ENCODE measurements around the gene TMEM43.

Gene TMEM43

DNA sequence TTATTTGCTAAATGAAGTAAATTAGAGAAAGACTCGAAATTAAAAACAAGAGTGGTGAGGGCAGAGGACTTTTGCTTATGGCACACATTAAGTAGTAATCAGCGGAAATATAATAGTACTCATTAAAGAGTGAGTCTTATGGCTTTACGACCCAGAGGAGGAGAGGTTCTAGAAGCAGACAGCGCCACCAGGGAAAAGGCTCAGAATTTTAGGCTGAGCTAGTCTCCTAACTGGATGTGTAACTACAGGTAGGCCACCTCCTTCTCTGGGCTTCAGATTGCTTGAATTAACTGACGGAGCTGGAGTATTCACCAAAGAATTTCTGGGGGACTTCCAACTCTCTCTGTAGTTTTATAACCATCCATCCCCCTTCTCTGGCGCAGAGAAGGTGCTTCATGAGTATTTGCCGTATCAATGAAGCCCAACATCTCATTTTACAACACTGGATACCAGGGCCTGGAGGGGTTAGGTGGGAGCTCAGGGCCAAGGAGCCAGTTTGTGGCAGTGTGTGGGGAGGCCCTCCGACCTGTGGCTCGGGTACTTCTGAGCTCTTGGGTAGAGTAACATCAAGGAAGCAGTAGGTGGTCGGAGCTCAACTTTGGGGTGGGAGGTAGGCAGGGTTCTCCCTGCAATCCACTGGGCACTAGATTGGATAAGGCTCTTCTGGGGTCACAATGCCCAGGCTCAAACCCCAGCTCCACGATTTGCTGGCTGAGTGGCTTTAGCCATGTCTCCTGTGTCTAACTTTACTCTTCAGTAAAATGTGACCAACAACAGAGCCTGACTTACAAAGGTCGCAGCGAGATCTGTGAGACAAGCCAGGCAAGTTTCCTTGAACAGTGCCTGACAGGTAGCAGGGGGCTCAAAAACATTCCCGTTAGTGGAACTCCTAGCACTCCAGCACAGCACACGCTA, 1.3 kb upstream of the TMEM43 start:
- DNase-seq = no peak

DNA sequence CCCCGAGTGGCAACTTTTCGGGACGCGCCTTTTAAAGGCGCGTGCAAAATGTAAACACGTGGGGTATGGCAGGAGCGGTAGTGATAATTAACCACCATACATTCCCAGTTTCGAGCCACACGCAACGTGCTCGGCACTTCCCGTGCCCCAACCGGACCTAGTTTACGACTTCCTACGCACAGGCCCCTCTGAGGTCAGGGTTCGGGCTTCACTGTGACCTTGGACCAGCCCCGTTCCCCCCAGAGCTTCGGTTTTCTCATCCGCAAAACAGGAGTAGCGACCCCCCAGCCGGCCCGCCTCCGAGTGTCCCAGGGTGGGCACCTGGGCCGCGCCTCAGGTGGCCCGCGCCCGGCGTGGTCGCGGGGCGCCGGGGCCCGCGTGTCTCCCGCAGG, 633 bp upstream of the TMEM43 start:
- DNase-seq = no peak

DNA sequence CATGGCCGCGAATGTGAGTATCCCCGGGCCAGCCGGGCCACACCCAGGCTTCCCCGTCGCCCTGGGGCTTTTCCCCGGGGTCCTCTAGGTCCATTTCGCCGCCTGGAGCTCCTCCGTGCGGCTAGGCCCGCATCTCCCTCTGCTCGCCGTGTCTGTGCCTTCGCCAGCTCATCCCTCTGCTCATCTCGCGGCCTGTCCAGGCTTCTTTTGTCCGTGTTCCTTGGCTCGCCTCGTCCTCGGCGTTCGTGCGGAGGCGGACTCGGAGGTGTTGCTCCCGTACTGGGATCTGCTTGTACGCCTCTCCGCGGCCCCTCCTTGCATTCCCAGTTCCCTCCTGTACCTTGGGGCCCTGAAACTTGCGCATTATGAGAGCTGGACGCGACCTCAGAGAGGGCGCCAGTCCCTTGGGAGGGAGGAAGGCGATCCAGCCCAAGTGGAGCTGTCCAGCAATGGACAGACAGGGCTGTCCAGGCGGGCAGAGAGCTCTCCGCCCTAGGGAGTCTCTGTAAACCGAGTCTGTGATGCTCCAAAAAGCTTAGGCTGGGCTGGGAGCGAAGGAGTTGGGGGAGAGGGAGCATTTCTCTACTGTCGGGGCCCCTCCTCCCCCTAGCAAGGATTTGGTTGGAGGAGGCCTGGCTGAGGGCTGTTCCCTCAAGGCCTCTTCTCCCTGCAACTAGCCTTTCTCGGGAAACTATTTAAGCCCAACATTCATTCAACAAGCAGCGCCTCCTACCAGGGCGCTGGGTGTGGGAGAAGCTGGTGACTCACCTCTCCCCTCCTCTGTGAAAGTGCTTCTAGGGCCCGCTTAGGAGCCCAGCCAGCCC, 553 bp downstream of the TMEM43 start:
- DNase-seq = no peak

DNA sequence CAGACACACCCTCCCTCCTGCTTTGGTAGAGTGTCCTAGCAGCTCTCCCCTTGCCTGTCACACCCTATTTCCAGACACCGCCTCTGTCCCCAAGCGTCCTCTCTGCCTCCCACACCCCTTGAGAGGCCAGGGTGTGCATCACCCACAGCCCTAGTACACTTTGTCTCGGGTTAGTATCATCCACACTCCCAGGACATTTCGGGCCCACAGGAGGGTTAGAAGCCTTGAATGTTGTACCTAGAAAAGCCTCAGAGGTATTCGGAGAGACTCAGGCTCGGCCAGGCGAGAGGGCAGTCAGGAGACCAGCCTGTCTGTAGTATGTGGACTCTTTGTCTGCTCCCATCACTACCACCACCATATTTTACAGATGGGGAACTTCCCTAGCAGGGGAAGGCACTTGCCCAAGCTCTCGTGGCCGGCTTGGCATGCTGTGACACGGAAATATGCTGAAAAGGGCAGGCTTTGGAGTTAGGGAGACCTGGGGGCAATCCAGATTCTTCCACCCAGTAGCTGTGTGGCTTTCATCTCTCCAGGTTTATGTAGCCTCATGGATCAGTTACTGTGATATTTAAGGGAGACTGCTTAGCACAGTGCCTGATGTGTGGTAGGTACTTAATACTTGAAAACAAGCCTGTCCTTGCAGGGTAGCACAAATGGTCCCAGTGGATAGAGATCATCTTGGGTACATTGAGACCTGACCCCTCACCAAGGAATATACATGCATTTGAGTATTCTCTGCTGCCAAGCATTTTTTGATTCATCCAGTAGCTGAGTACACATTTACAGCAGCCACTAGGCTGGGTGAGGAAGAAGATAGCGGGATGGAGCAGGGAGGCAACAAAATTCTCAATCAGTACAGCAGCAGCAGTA, 1.4 kb downstream of the TMEM43 start:
- no peak for DNase-seq

DNA sequence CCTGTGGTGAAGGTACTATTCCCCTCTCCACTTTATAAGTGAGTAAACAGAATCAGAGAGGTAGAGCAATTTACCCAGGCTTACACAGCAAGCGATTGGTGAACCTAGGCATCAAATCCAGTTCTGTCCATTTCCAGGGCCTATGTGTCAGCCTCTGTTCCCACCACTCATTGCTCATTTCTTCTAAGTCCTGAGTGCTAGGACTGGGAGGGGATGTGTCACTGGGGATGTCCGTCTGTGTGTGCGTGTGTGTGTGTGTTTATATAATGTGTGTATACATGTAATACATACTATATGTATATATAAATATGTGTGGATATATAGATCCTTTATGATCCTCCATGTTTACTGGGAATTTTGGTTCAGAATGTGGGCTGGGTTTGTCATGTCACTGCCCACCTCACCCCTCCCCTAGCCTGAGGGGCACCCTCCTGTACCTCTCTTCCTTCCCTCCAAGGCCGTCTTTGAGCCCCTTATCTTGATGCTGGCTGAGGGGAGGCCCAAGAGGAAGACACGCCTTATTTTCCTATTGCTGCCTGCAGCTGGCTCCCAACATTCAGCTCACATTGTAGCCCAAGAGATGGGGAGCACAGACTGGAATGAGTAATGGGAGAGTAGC, 2.1 kb downstream of the TMEM43 start:
- no peak for DNase-seq

DNA sequence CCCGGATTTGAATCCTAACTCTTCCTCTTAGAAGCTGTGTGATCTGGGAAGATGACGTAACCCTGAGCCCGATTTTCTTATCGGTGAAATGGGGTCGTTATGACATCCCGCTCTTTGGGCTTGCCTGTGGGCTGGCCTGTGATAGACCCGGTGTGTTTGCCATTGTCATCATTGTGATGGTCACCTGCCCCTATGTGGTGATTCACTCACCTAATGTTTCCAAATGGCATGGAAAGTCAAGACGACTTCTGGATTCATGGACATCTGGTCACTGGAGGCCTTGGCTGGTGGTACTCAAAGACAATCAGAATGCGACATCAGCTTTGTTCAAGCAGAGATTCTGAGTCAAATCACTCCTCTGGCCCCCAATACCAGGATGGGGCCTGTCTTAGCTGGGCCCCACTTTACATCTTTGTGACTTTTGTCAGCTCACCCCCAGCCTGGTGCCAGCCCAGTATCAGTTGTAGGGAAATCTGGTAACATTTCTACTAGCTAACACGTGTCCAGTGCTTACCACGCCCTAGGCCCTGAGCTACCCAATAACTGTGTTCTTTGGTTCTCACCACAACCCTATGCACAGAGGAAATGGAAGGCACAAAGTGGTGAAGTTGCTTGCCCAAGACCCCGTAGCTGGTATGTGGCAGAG, 2.8 kb downstream of the TMEM43 start:
- no peak for DNase-seq

DNA sequence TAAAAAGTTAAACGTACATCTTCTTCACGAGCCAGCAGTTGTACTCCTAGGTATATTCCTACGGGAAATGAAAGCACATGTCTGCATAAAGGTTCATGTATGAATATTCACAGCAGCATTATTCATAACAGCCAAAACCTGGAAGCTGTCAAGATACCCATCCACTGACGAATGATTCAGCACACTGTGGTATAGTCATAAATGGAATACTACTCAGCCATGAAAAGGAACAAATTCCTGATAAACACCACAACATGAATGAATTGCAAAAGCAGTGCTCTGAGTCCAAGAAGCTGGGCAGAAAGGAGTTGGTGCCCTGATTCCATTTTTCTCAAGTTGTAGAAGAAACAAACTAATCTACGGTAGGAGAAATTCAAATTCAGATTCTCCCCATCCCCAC, 3.9 kb downstream of the TMEM43 start:
- DNase-seq = no peak

DNA sequence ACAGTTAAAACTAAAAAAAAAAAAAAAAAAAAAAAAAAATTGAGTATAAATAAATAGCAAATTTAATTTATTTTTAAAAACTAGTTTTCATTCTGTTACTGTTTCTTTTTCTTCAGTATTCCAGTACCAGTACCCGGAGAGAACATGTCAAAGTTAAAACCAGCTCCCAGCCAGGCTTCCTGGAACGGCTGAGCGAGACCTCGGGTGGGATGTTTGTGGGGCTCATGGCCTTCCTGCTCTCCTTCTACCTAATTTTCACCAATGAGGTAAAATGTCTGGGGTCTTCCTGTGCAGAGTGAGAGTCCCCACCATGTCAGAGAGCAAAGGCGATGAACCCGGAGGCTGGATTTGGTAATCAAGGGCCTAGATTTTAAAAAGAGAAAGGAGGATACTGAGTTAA, 4.4 kb downstream of the TMEM43 start:
- no peak for DNase-seq

DNA sequence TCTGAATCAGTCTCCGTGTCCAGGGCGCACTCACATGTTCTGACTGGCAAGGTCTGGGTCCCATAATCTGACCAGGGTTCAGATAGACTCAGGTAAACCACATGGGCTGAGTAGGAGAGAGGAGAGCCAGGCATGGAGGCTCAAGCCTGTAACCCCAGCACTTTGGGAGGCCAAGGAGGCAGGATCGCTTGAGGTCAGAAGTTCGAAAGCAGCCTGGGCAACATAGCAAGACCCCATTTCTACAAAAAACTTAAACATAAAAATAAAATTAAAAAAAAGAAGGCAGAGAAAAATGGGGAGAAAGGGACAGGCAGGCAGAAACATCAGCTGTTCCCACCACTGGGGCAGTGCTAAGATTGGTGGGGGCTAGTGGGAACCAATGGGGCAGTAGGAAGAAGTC, 5.4 kb downstream of the TMEM43 start:
- no peak for DNase-seq

DNA sequence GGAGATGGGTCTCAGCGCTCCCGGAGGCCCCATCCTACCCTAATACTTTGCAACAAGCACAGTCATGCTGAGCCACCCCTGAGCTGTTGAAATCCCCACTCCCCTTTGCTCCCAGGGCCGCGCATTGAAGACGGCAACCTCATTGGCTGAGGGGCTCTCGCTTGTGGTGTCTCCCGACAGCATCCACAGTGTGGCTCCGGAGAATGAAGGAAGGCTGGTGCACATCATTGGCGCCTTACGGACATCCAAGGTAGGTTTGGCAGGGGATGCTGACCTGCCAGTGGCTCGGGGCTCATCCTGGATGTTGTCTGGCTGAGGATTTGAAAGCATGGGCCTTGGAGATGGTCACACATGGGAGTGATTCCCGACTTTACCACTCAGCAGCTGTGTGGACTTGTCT, 5.9 kb downstream of the TMEM43 start:
- no peak for DNase-seq

DNA sequence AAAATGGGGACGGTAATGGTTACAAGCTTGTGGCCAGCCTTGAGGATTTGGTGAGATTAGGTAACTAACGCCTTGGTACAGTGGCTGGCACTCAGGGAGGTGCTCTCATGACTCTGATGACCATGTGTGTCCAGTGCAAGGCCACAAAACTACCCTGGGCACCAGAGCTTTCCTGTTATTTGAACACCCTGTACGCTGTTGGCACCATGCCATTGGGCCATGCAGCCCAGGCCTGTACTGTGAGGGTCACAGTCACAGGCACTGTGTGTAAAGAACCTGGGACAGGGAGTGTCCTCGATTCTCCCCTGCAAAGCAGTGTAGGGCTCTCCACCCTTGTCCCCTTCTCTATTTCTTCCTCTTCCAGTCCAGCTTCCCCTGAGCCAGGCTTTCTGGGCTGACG, 6.3 kb downstream of the TMEM43 start:
- DNase-seq = no peak

DNA sequence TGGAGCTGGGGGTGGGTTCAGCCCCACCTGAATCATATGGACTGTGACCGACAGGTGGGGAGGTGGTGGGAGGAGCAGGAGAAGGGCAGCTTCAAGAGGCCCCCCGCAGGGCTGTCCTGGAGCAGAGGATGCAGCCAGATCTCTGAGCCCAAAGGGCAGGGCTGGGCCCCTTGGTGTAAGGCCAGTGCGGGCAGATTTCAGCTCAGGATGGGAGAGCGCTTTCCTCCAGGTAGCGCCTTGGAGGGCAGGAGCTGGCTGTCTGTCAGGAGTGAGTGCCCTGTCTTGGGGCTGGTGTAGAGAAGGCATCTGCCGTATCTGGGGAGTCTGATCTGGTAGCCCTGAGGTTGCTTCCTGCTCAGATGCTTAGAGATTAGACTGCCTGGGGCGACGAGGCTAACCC, 7.3 kb downstream of the TMEM43 start:
- no peak for DNase-seq

DNA sequence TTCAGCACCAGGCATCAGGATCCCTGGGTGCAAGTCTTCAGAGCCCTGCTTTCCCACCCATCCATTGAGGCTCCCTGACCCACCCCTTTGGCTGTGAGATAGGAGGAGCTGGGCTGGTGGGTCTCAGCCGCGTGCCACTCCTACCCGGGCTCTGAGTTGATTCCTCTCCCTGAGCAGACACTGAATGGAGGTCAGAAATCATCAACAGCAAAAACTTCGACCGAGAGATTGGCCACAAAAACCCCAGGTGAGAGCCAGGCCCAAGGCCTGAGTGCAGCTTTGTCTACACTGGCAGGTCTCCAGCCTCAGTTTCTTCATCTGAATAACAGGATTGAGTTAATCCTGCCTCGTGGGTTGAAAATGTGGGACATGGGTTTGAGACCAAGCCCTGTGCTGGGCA, 7.8 kb downstream of the TMEM43 start:
- no peak for DNase-seq

DNA sequence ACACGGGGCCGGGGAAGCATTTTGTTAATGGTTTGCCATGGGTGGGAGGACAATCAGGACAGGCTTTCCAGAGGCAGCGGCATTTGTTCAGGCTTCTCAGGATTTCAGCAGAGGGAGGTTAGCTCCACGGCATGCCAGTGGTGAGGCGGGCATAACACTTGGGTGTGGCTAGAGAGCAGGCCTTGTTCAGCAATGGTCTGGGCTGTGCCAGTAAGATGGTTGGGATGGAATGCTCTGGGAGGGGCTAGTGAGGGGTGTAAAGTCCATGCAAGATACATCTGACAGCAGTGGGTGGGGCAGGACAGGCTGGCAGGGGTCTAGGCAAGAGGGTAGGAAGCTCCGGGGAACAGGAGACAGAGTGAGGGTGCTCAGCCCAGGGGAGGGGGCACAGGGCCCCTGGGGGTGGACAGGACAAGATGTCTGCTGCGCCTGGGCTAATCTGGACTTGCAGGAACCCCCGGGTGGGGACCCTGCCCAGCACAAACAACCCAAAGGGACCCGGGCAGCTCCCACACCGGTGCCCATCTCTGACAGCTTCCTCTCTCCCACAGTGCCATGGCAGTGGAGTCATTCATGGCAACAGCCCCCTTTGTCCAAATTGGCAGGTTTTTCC, 8.4 kb downstream of the TMEM43 start:
- DNase-seq = no peak

DNA sequence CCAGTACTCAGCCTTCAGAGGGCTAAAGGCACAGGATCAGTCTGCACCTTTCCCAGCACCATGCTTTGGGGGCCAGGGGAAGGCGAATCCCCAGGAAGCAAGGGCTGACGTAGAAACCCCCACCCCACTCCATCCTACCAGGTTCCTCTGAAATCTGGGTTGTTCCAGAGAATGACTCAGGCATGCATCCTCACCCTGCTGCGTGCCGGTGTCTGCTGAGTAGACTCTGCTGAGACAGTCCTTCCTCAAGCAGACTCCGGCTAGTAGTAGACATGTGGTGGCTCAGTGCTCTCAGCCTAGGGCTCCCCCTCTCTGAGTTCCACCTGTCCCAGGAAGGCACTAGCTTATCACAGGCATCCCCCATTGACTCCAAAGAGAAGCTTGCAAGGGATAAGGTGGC, 9.0 kb downstream of the TMEM43 start:
- DNase-seq = no peak

DNA sequence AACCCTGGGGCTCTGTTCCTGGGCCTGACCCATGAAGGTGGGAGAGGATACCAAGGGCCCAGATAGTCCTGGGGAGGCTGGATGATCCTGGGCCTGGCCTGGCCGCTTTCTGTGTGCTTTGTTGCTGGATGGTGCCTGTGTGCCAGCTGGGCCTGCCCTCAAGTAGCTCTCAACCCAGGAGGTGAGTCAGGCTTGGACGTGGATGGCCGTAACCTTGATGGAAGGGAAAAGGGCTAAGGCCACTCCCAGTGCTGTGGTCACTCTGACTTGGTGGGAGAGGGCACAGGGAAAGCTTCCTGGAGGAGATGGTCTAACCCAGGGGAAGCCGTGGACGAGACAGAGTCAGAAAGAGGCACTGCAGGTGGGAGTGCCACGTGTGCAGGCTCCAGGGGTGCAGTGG, 9.4 kb downstream of the TMEM43 start:
- no peak for DNase-seq

DNA sequence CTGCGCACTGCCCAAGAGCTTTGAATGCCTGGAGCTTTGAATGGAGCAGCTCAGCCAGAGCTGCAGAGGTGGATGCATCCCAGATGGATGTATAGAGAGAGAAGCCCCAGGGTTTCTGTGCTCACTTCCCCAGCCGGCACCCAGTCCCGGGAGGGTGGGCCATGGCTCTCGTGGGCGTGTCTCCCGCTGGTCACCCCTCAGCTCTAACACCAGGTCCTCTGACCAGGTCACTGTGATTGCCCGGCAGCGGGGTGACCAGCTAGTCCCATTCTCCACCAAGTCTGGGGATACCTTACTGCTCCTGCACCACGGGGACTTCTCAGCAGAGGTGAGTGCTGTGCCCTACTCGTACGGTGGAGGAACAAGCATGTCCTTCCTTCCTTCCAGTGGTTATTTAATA, 10.7 kb downstream of the TMEM43 start:
- no peak for DNase-seq

DNA sequence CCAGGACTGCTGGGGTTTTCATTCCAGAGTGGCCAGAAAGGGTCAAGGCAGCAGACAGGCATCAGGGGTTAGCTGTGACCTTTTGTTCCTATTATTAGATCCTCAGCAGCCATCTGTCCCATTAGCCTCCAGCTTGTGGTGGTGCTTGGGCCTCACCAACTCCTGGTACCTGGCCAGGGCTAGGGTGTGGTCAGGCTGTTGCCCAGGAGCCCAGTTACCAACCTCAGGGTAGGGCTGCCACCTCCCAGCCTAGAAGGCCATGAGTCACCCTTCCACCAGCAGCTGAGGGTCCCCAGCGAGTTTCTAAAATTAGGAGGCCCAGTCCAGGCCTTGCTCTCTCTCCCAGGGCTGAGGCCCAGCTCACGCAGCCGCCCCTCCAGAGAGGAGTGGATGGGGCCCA, 12.2 kb downstream of the TMEM43 start:
- DNase-seq = no peak

DNA sequence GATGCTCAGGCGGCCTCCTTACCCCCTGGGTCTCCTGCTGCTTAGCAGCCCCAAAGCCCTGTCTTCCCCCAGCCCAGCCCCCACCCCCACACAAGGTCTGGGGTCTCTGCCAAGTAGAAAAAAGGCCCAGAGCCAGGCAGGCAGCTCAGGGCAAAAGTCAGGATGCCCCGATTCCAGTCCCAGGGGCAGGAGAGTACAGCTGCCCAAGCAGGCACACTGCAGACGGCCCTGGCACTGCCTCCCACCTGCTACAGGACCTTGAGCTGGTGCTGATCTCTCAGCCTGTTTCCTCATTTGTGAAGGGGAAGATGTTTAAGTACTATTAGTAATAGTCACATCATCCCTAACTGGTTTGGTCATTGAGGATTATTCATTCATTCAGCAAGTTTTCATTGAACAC, 12.6 kb downstream of the TMEM43 start:
- DNase-seq = no peak

DNA sequence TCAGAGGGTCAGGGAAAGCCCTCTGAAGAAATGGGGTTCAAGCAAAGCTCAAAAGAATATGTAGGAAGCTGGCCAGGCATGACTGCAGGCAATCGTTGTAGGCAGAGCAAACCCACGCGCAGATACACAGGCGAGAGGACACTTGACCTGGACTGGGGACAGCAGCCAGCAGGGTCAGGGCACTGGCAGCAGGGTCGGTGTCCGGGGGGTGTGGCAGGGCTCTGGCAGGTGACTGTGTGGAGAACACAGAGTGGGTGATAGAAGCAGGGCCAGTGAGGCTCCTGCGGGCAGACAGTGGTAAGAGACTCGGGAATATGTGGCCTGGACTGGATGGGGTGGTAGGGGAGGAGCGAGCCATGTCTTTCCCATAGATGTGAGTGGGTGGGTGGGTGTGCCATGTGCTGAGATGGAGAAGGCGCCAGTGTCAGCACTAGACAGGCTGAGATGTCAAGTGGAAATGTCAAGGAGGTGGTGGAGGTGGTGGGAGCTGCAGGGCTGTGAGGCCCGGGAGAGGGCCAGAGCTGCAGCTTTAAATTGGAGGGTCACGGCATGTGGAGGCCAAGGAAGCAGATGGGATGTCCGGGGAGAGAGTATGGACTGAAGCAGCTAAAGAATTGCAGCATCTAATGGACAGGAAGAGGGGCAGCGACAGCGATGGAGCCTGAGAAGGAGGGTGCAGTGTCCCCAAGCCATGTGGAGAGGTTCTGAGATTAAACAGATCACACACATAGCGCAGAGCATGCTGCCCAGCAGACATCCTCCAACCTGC, 13.4 kb downstream of the TMEM43 start:
- no peak for DNase-seq
